GM21825 (cell line): Measurements from ENCODE around the gene KANSL1L.
"Not testable (repeated sequence)": the region's sequence is repeated elsewhere in the genome, so short reads cannot be mapped to it uniquely, and the experiment has no call there.

Experiments used
- ATAC-seq: cut with Tn5 transposase; IDR thresholded peaks from one replicate; pipeline ENCODE4 v1.9.1; 2021; ENCODE audit warnings: mild to moderate bottlenecking, moderate library complexity; ENCODE audit not compliant: unreplicated experiment

Gene KANSL1L

GRCh38 chr2:210177769-210178168 is 6.6 kb upstream of the KANSL1L start:
- ATAC-seq: no peak

- ATAC-seq: not testable (repeated sequence)
Measured at GRCh38 chr2:210177115-210177514, 5.9 kb upstream of the KANSL1L start.

GRCh38 chr2:210174086-210174485 is 2.9 kb upstream of the KANSL1L start:
- no peak for ATAC-seq

GRCh38 chr2:210172219-210172575 is 988 bp upstream of the KANSL1L start:
- no peak for ATAC-seq

- ATAC-seq: peak; percentile 69
Measured at GRCh38 chr2:210170446-210171303, 534 bp downstream of the KANSL1L start.

GRCh38 chr2:210170196-210170445 is 1.1 kb downstream of the KANSL1L start:
- ATAC-seq: no peak

GRCh38 chr2:210169516-210170195 is 1.6 kb downstream of the KANSL1L start:
- peak; percentile 40 for ATAC-seq

GRCh38 chr2:210167227-210167626 is 4.0 kb downstream of the KANSL1L start:
- ATAC-seq: no peak

- ATAC-seq: no peak
Measured at GRCh38 chr2:210162466-210163124, 8.6 kb downstream of the KANSL1L start.

- no peak for ATAC-seq
Measured at GRCh38 chr2:210159059-210159458, 12.2 kb downstream of the KANSL1L start.

GRCh38 chr2:210158236-210158635 is 13.0 kb downstream of the KANSL1L start:
- ATAC-seq: no peak

GRCh38 chr2:210157526-210157925 is 13.7 kb downstream of the KANSL1L start:
- no peak for ATAC-seq

- no peak for ATAC-seq
Measured at GRCh38 chr2:210147614-210148013, 23.6 kb downstream of the KANSL1L start.

GRCh38 chr2:210132239-210132638 is 39.0 kb downstream of the KANSL1L start:
- no peak for ATAC-seq

GRCh38 chr2:210128961-210129360 is 42.2 kb downstream of the KANSL1L start:
- no peak for ATAC-seq

- ATAC-seq: no peak
Measured at GRCh38 chr2:210113614-210114235, 57.5 kb downstream of the KANSL1L start.

- no peak for ATAC-seq
Measured at GRCh38 chr2:210112871-210113270, 58.3 kb downstream of the KANSL1L start.

- no peak for ATAC-seq
Measured at GRCh38 chr2:210099940-210100339, 71.3 kb downstream of the KANSL1L start.

GRCh38 chr2:210094787-210095186 is 76.4 kb downstream of the KANSL1L start:
- ATAC-seq: no peak

GRCh38 chr2:210092791-210093190 is 78.4 kb downstream of the KANSL1L start:
- ATAC-seq: no peak

GRCh38 chr2:210086930-210087329 is 84.3 kb downstream of the KANSL1L start:
- ATAC-seq: no peak

GRCh38 chr2:210086292-210086691 is 84.9 kb downstream of the KANSL1L start:
- ATAC-seq: no peak
